K562 treated with DMSO at 1 percent for 48 hours (cell line): ENCODE results near the gene CALHM3. TPM values are rescaled to one million over a fixed set of nuclear protein-coding genes. Genes with fewer than 3 reads are reported as not detected.

ENCODE experiments used
- total RNA-seq: library from RNA; unstranded; fragments of 300-600 nt; gene quantifications from 2 replicates; pipeline ENCODE4 v1.2.3, GENCODE V29; 2022; ENCODE audit warnings: low replicate concordance; ENCODE audit errors: extremely low read depth

CALHM3 gene, protein sequence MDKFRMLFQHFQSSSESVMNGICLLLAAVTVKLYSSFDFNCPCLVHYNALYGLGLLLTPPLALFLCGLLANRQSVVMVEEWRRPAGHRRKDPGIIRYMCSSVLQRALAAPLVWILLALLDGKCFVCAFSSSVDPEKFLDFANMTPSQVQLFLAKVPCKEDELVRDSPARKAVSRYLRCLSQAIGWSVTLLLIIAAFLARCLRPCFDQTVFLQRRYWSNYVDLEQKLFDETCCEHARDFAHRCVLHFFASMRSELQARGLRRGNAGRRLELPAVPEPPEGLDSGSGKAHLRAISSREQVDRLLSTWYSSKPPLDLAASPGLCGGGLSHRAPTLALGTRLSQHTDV
- not detected in 2 replicates for total RNA-seq

GRCh38 chr10:103479135-103479534 is at the start of gene CALHM3:
Gene CALHM3 (minus strand): TSS chr10:103479240. CDS start chr10:103479032, 208 bp downstream.

GRCh38 chr10:103493362-103493915 is 14.4 kb upstream of the CALHM3 start, which contains the start of gene NEURL1:
Gene NEURL1 (plus strand): TSS chr10:103493705. CDS start chr10:103494388, 683 bp downstream.

GRCh38 chr10:103458720-103459119 is 20.3 kb downstream of the CALHM3 start, which contains the start of gene CALHM1:
Gene CALHM1 (minus strand): TSS chr10:103458900. CDS start chr10:103458751, 149 bp downstream.

DNA sequence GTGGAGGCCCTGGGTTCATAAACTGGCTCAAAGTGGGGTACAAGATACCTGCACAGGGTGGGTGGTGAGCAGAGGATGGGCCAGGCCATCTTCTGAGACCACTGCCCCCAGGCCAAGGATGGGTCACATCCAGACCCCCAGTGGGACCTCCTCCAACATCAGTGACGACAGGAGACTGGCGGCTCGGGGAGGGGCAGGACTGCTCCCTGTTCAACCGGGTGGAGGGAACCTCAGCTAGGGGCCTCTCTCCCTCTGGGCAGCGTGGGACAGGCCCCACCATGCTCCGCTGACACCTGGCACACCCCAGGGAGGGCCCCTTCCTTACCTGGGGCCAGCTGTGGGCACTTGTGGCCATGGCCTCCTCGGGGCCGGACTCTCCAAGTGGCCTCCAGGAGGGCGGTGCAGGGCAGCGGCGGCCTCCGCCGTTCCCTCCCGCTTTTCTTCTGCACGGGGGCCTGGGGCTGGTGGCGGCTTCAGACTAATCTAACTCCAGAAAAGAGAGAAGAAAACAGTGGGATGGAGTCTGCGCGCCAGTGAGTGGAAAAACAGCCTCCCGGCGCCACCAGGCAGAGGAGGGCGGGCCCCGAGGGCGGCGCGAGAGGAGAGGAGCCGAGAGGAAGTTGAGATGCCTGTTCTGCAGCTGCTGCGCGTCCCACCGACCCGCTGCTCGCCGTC is 27.1 kb downstream of the CALHM3 start, which contains the start of gene CALHM2:
CALHM2 (minus strand) TSS at position 540 of the 675 bp plus-strand sequence. CDS start 2,429 bp downstream, outside the sequence.

Other genes starting within 250 kb of the CALHM3 start
- not detected in 2 replicates for gene RPEL1, start 233.4 kb downstream of the CALHM3 start, total RNA-seq
- not detected in 2 replicates for gene INA, start 202.1 kb downstream of the CALHM3 start, total RNA-seq
- gene PCGF6, start 128.1 kb downstream of the CALHM3 start, total RNA-seq: not detected in 2 replicates
- not detected in 2 replicates for gene TAF5, start 111.3 kb downstream of the CALHM3 start, total RNA-seq
- not detected in 2 replicates for gene ATP5MK, start 82.8 kb downstream of the CALHM3 start, total RNA-seq
- gene PDCD11, start 82.6 kb downstream of the CALHM3 start, total RNA-seq: not detected in 2 replicates
- gene CALHM2, start 26.9 kb downstream of the CALHM3 start, total RNA-seq: not detected in 2 replicates
- gene CALHM1, start 20.3 kb downstream of the CALHM3 start, total RNA-seq: not detected in 2 replicates
- gene NEURL1, start 14.5 kb upstream of the CALHM3 start, total RNA-seq: not detected in 2 replicates